Endothelial cell of umbilical vein (primary cell): ENCODE data around the gene FAM20B. TPM values are rescaled to one million over a fixed set of nuclear protein-coding genes. Genes with fewer than 3 reads are reported as not detected.

ENCODE experiments used
- BruUV-seq: library from RNA; stranded (reverse); fragments of 400-500 nt; replicated peaks from 2 replicates; lab custom pipeline; 2021; lab: Mats Ljungman, UMichigan
- CTCF ChIA-PET: fragments of 300-600, 350-600 bp; sonication (Branson Sonifier 250); formaldehyde crosslinking; loops from one replicate; lab custom pipeline; 2021; ENCODE audit warnings: antibody characterized with exemption, inconsistent platforms; lab: Charles Lee
- POLR2A ChIA-PET: fragments of 300-600, 350-600 bp; sonication (Branson Sonifier 250); formaldehyde crosslinking; loops from one replicate; lab custom pipeline; 2021; ENCODE audit warnings: antibody characterized with exemption, inconsistent platforms; lab: Charles Lee
- DNase-seq: peaks from one replicate; pipeline ENCODE4 v3.0.0-alpha.2; 2011; ENCODE audit warnings: low read depth, low spot score
- FAIRE-seq: peaks from 2 replicates; lab custom pipeline; 2011; peaks lifted over from hg19 to GRCh38; lab: Jason Lieb, UNC
- H2AFZ ChIP-seq: 2 replicates; pipeline ENCODE4 v1.6.0; 2012; ENCODE audit warnings: low read depth, low read length, control low read depth, inconsistent platforms
- H3K27ac ChIP-seq: 2 replicates; pipeline ENCODE4 v1.5.1; 2011; ENCODE audit warnings: low read depth, mild to moderate bottlenecking, control low read depth, low read length, moderate library complexity; ENCODE audit not compliant: insufficient read depth
- H3K27me3 ChIP-seq, 2 experiments: 2 replicates each; pipeline versions ENCODE4 v1.6.0 to v1.6.1; 2011; ENCODE audit warnings: low read length in 2 of 2, mixed read lengths in 1 of 2; ENCODE audit not compliant: control insufficient read depth in 2 of 2, insufficient read depth in 2 of 2
- H3K36me3 ChIP-seq, 2 experiments: 2 replicates in 1 of 2; 3 replicates in 1 of 2; pipeline ENCODE4 v1.5.1; 2011; ENCODE audit warnings: low read length in 2 of 2, mild to moderate bottlenecking in 1 of 2, moderate library complexity in 1 of 2; ENCODE audit not compliant: control insufficient read depth in 2 of 2, insufficient read depth in 2 of 2; ENCODE audit errors: extremely low read depth in 1 of 2
- H3K4me1 ChIP-seq: 3 replicates; pipeline ENCODE4 v1.5.1; 2011; ENCODE audit warnings: mild to moderate bottlenecking, low read length; ENCODE audit not compliant: control insufficient read depth, insufficient read depth; ENCODE audit errors: extremely low read depth
- H3K4me2 ChIP-seq: 2 replicates; pipeline ENCODE4 v1.6.1; 2011; ENCODE audit warnings: low read length, control low read depth, mixed read lengths; ENCODE audit not compliant: insufficient read depth
- H3K4me3 ChIP-seq, 3 experiments: fragments of 200-600 bp in 1 of 3; sonication (generic), shearing (Covaris generic) in 1 of 3; replicated peaks in 1 of 3; 2 replicates each; pipeline ENCODE4 v1.5.1; 2011 to 2016; ENCODE audit warnings: control low read depth in 3 of 3, low read length in 3 of 3, mild to moderate bottlenecking in 2 of 3, inconsistent platforms in 1 of 3, low read depth in 1 of 3, moderate library complexity in 1 of 3; ENCODE audit not compliant: insufficient read depth in 1 of 3
- H3K79me2 ChIP-seq: 2 replicates; pipeline ENCODE4 v1.6.0; 2012; ENCODE audit warnings: low read length, inconsistent platforms; ENCODE audit not compliant: control insufficient read depth, insufficient read depth
- H3K9ac ChIP-seq: replicated peaks from 2 replicates; pipeline ENCODE3; 2011; ENCODE audit warnings: low read length, control low read depth; ENCODE audit not compliant: insufficient read depth; ENCODE audit errors: extremely low read depth
- H3K9me1 ChIP-seq: replicated peaks from 3 replicates; pipeline ENCODE4 v1.6.0; 2011; ENCODE audit warnings: mild to moderate bottlenecking, low read length; ENCODE audit not compliant: control insufficient read depth, insufficient read depth; ENCODE audit errors: extremely low read depth
- H3K9me3 ChIP-seq: replicated peaks from 2 replicates; pipeline ENCODE4 v1.5.1; 2012; ENCODE audit warnings: low read length, inconsistent platforms; ENCODE audit not compliant: control insufficient read depth, insufficient read depth
- H4K20me1 ChIP-seq: replicated peaks from 2 replicates; pipeline ENCODE3; 2011; ENCODE audit warnings: mild to moderate bottlenecking, low read length; ENCODE audit not compliant: control insufficient read depth, insufficient read depth; ENCODE audit errors: extremely low read depth
- EZH2 ChIP-seq: IDR thresholded peaks from 2 replicates; pipeline ENCODE4 v1.6.1; 2012; ENCODE audit warnings: borderline replicate concordance, low read depth, mild to moderate bottlenecking, moderate library complexity, low read length, inconsistent platforms; ENCODE audit not compliant: severe bottlenecking
- FOS ChIP-seq: IDR thresholded peaks from 2 replicates; pipeline ENCODE4 v1.6.1; 2011; ENCODE audit warnings: mild to moderate bottlenecking, low read length, moderate library complexity, borderline replicate concordance; ENCODE audit not compliant: insufficient read depth
- GATA2 ChIP-seq: IDR thresholded peaks from 2 replicates; pipeline ENCODE4 v1.7.0; 2011; ENCODE audit warnings: low read depth, mild to moderate bottlenecking, moderate library complexity, mixed read lengths, low read length; ENCODE audit not compliant: insufficient read length, insufficient read depth
- dilution Hi-C: fragments of 300-500 bp; cut with MboI; formaldehyde crosslinking; loops from one replicate; pipeline ENCODE4 v1.15.0; 2019; ENCODE audit warnings: low sequenced_read_pairs; ENCODE audit not compliant: extremely low pct_ligation_motif_present
- intact Hi-C: fragments of 100-400 bp; cut with micrococcal nuclease; formaldehyde crosslinking; loops from one replicate; pipeline ENCODE4 v1.10.0; 2022
- polyA plus RNA-seq, 4 experiments: library from polyadenylated mRNA; depleted of rRNA in 3 of 4; stranded (reverse) in 3 of 4; unstranded in 1 of 4; fragments of >200 nt; gene quantifications; 2 replicates each; pipeline versions ENCODE4 v1.2.1 to v1.2.3, GENCODE V29; 2011 to 2012; ENCODE audit warnings: missing spikeins in 1 of 4
- total RNA-seq: library from RNA; stranded (reverse); gene quantifications from 2 replicates; pipeline ENCODE4 v1.2.3, GENCODE V29; 2021
- TF ChIP-seq, protein P1 (sequence below), 2 donors: IDR thresholded peaks; 1 replicate in 1 of 2; 2 replicates in 1 of 2; pipeline ENCODE4 v1.5.1; 2011; ENCODE audit warnings: low read length in 2 of 2, mild to moderate bottlenecking in 2 of 2, moderate library complexity in 2 of 2, control low read depth in 1 of 2, inconsistent platforms in 1 of 2, low read depth in 1 of 2; ENCODE audit not compliant: insufficient read depth in 1 of 2; ENCODE audit errors: extremely low read depth in 1 of 2

FAM20B gene
- total and polyA plus RNA-seq, 2 donors (not counting 3 experiments of a cell fraction or from before 2014, with no cell fraction given): 10.0 to 35.1 TPM

DNA sequence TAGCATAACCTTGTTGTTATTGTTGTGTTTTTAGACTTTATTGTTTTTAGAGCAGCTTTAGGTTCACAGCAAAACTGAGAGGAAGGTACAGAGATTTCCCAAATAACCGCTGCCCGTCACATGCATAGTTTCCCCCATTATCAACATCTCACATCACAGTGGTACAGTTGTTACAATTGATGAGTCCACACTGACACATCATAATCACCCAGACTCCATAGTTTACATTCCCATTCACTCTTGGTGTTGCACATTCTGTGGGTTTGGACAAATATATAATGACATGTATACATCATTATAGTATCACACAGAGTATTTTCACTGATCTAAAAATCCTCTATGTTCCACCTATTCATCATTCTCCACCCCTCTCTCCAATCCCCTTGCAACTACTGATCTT, 30.2 kb downstream of the FAM20B start:
- ChIA-PET CTCF (no interaction called here), POLR2A (no interaction called here)
- Histone ChIP-seq H3K4me1 (no peaks in the 10 kb centered on the region), H3K27ac (no peak overlapping the region), H3K9me1 (no peaks in the 10 kb centered on the region), H3K27me3 (no peaks in the 10 kb centered on the region), H3K9me3 (no peaks in the 10 kb centered on the region), H4K20me1 (no peaks in the 10 kb centered on the region), H2AFZ (no peak overlapping the region), H3K36me3 (no peaks in the 10 kb centered on the region), H3K4me2 (no peak overlapping the region), H3K79me2 (no peaks in the 10 kb centered on the region), H3K9ac (no peak overlapping the region), H3K4me3 (no peak overlapping the region)
- dilution Hi-C loops (no loop called here), intact Hi-C loops (no loop called here)
- TF ChIP-seq, protein P1, sequence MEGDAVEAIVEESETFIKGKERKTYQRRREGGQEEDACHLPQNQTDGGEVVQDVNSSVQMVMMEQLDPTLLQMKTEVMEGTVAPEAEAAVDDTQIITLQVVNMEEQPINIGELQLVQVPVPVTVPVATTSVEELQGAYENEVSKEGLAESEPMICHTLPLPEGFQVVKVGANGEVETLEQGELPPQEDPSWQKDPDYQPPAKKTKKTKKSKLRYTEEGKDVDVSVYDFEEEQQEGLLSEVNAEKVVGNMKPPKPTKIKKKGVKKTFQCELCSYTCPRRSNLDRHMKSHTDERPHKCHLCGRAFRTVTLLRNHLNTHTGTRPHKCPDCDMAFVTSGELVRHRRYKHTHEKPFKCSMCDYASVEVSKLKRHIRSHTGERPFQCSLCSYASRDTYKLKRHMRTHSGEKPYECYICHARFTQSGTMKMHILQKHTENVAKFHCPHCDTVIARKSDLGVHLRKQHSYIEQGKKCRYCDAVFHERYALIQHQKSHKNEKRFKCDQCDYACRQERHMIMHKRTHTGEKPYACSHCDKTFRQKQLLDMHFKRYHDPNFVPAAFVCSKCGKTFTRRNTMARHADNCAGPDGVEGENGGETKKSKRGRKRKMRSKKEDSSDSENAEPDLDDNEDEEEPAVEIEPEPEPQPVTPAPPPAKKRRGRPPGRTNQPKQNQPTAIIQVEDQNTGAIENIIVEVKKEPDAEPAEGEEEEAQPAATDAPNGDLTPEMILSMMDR (IDR thresholded peaks at IDR 0.05; ENCODE audit: extremely low read depth in 1 of 2, insufficient read depth in 1 of 2, low read depth in 1 of 2, low read length in 2 of 2): no peak
- TF ChIP-seq EZH2: no peak
- TF ChIP-seq GATA2: no peak
- TF ChIP-seq FOS: no peak
- no peak for FAIRE-seq
- no peak for DNase-seq
- no TSS peak for BruUV-seq
